H1 (cell line): ENCODE data around the gene AP2A2. TPM values are rescaled to one million over a fixed set of nuclear protein-coding genes. Genes with fewer than 3 reads are reported as not detected.

Source experiments
- CTCF ChIA-PET: fragments of 300-600 bp; sonication (Branson Sonifier 250); formaldehyde crosslinking; loops from one replicate; lab custom pipeline; 2021; ENCODE audit not compliant: partially characterized antibody; lab: Charles Lee
- POLR2A ChIA-PET: fragments of 300-600 bp; sonication (Branson Sonifier 250); formaldehyde crosslinking; loops from one replicate; lab custom pipeline; 2021; ENCODE audit warnings: inconsistent platforms; ENCODE audit not compliant: partially characterized antibody; lab: Charles Lee
- DNase-seq, 2 experiments: peaks; one replicate each; pipeline versions ENCODE4 v3.0.0 to v3.0.0-alpha.2; 2010 to 2022; ENCODE audit warnings: low spot score in 2 of 2, low read depth in 1 of 2, mixed read lengths in 1 of 2
- FAIRE-seq: peaks from 2 replicates; lab custom pipeline; 2011; peaks lifted over from hg19 to GRCh38; lab: Jason Lieb, UNC
- H2AFZ ChIP-seq: 2 replicates; pipeline ENCODE4 v1.8.1; 2012; ENCODE audit warnings: low read length, inconsistent platforms
- H2AK5ac ChIP-seq: 2 replicates; pipeline ENCODE4 v1.6.1; 2013; ENCODE audit warnings: low read depth, low read length
- H2BK120ac ChIP-seq: replicated peaks from 2 replicates; pipeline ENCODE3; 2013; ENCODE audit warnings: low read depth, low read length, inconsistent platforms
- H2BK12ac ChIP-seq: 2 replicates; pipeline ENCODE4 v1.6.1; 2013; ENCODE audit warnings: low read depth, low read length
- H2BK15ac ChIP-seq: 2 replicates; pipeline ENCODE4 v1.6.1; 2013; ENCODE audit warnings: low read length
- H2BK20ac ChIP-seq: 2 replicates; pipeline ENCODE4 v1.6.1; 2013; ENCODE audit warnings: low read length
- H2BK5ac ChIP-seq: 2 replicates; pipeline ENCODE4 v1.6.1; 2013; ENCODE audit warnings: low read depth, low read length
- H3K14ac ChIP-seq: 2 replicates; pipeline ENCODE4 v1.6.1; 2013; ENCODE audit warnings: inconsistent platforms; ENCODE audit not compliant: insufficient read length
- H3K18ac ChIP-seq: 2 replicates; pipeline ENCODE4 v1.6.1; 2013; ENCODE audit warnings: low read length; ENCODE audit errors: extremely low read depth
- H3K23ac ChIP-seq: 2 replicates; pipeline ENCODE4 v1.6.1; 2013; ENCODE audit warnings: inconsistent platforms; ENCODE audit not compliant: insufficient read length
- H3K23me2 ChIP-seq: 2 replicates; pipeline ENCODE4 v1.6.1; 2013; ENCODE audit warnings: low read depth, low read length
- H3K27ac ChIP-seq: 2 replicates; pipeline ENCODE4 v1.6.1; 2011; ENCODE audit warnings: low read depth, low read length, inconsistent platforms
- H3K27me3 ChIP-seq, 4 experiments: replicated peaks in 1 of 4; 1 replicate in 1 of 4; 2 replicates in 3 of 4; pipeline versions ENCODE4 v1.6.1 to v1.8.1; 2011 to 2013; ENCODE audit warnings: low read length in 3 of 4, mild to moderate bottlenecking in 3 of 4, inconsistent platforms in 2 of 4, mixed read lengths in 2 of 4, moderate library complexity in 1 of 4; ENCODE audit not compliant: control insufficient read depth in 3 of 4, insufficient read depth in 3 of 4; ENCODE audit errors: extremely low read depth in 1 of 4
- H3K36me3 ChIP-seq, 4 experiments: 2 replicates each; pipeline versions ENCODE4 v1.6.1 to v1.8.1; 2011 to 2013; ENCODE audit warnings: mild to moderate bottlenecking in 4 of 4, low read length in 3 of 4, moderate library complexity in 2 of 4, control low read depth in 1 of 4, inconsistent platforms in 1 of 4; ENCODE audit not compliant: insufficient read depth in 4 of 4, control insufficient read depth in 2 of 4
- H3K4ac ChIP-seq: replicated peaks from 2 replicates; pipeline ENCODE3; 2013; ENCODE audit warnings: low read length, low read depth, mixed read lengths, inconsistent platforms; ENCODE audit not compliant: insufficient read length
- H3K4me1 ChIP-seq, 4 experiments: replicated peaks in 1 of 4; 1 replicate in 1 of 4; 2 replicates in 3 of 4; pipeline versions ENCODE4 v1.6.1 to v1.8.1; 2011 to 2013; ENCODE audit warnings: low read length in 3 of 4, inconsistent platforms in 2 of 4, mixed read lengths in 1 of 4; ENCODE audit not compliant: insufficient read depth in 4 of 4, control insufficient read depth in 3 of 4
- H3K4me2 ChIP-seq, 2 experiments: 2 replicates each; pipeline versions ENCODE4 v1.6.1 to v1.8.1; 2011 to 2013; ENCODE audit warnings: low read depth in 2 of 2, low read length in 2 of 2, control low read depth in 1 of 2, inconsistent platforms in 1 of 2, mild to moderate bottlenecking in 1 of 2; ENCODE audit not compliant: insufficient read depth in 1 of 2
- H3K4me3 ChIP-seq, 4 experiments: fragments of 200-600, 300-600 bp in 1 of 4; sonication (generic), shearing (Covaris generic), sonication (Bioruptor Twin) in 1 of 4; 2 replicates each; pipeline versions ENCODE4 v1.5.1 to v1.8.1; 2011 to 2016; ENCODE audit warnings: low read length in 4 of 4, low read depth in 3 of 4, control low read depth in 2 of 4, inconsistent platforms in 2 of 4, mild to moderate bottlenecking in 2 of 4, mixed read lengths in 1 of 4, moderate library complexity in 1 of 4; ENCODE audit not compliant: insufficient read depth in 2 of 4; ENCODE audit errors: extremely low read depth in 1 of 4
- H3K56ac ChIP-seq: replicated peaks from 2 replicates; pipeline ENCODE3; 2013; ENCODE audit warnings: low read depth, mild to moderate bottlenecking, mixed read lengths, low read length, inconsistent platforms; ENCODE audit not compliant: insufficient read length
- H3K79me1 ChIP-seq: 2 replicates; pipeline ENCODE4 v1.6.1; 2013; ENCODE audit warnings: low read depth, low read length, control low read depth
- H3K79me2 ChIP-seq, 2 experiments: 2 replicates each; pipeline versions ENCODE4 v1.6.1 to v1.8.1; 2012 to 2013; ENCODE audit warnings: low read length in 2 of 2, mild to moderate bottlenecking in 2 of 2, inconsistent platforms in 1 of 2; ENCODE audit not compliant: insufficient read depth in 2 of 2, control insufficient read depth in 1 of 2
- H3K9ac ChIP-seq, 4 experiments: replicated peaks in 1 of 4; 1 replicate in 1 of 4; 2 replicates in 3 of 4; pipeline versions ENCODE4 v1.6.1 to v1.8.1; 2011 to 2013; ENCODE audit warnings: low read depth in 3 of 4, low read length in 3 of 4, control low read depth in 2 of 4, mild to moderate bottlenecking in 2 of 4, moderate library complexity in 2 of 4, inconsistent platforms in 1 of 4; ENCODE audit errors: extremely low read depth in 1 of 4
- H3K9me3 ChIP-seq, 2 experiments: 2 replicates each; pipeline versions ENCODE4 v1.6.1 to v1.8.1; 2012 to 2013; ENCODE audit warnings: mild to moderate bottlenecking in 2 of 2, moderate library complexity in 2 of 2, control low read depth in 1 of 2, inconsistent platforms in 1 of 2, low read depth in 1 of 2, low read length in 1 of 2, mixed read lengths in 1 of 2; ENCODE audit not compliant: insufficient read depth in 2 of 2
- H4K20me1 ChIP-seq, 2 experiments: replicated peaks in 1 of 2; 2 replicates each; pipeline versions ENCODE3 to v1.8.1; 2011 to 2013; ENCODE audit warnings: inconsistent platforms in 2 of 2, low read length in 2 of 2, mild to moderate bottlenecking in 1 of 2; ENCODE audit not compliant: insufficient read depth in 2 of 2, control insufficient read depth in 1 of 2
- H4K5ac ChIP-seq: 2 replicates; pipeline ENCODE4 v1.6.1; 2013; ENCODE audit warnings: low read length, low read depth, mixed read lengths, inconsistent platforms; ENCODE audit not compliant: insufficient read length
- H4K8ac ChIP-seq: 2 replicates; pipeline ENCODE4 v1.8.0; 2013; ENCODE audit warnings: mild to moderate bottlenecking, moderate library complexity, low read length, inconsistent platforms; ENCODE audit not compliant: insufficient read depth; ENCODE audit errors: extremely low read depth
- H4K91ac ChIP-seq: replicated peaks from 2 replicates; pipeline ENCODE3; 2013; ENCODE audit warnings: low read length, mixed read lengths, inconsistent platforms; ENCODE audit not compliant: insufficient read length
- ASH2L ChIP-seq: fragments of 200-600, 300-600 bp; sonication (generic); IDR thresholded peaks from one replicate; pipeline ENCODE4 v1.7.1; 2017; ENCODE audit warnings: low read length
- BCL11A ChIP-seq, 2 experiments: IDR thresholded peaks; one replicate each; pipeline ENCODE4 v1.6.1; 2011; ENCODE audit warnings: low read depth in 2 of 2, low read length in 2 of 2, mild to moderate bottlenecking in 2 of 2
- CREB1 ChIP-seq: IDR thresholded peaks from 2 replicates; pipeline ENCODE4 v1.6.1; 2012; ENCODE audit warnings: inconsistent platforms
- CTBP2 ChIP-seq: IDR thresholded peaks from 2 replicates; pipeline ENCODE4 v1.7.0; 2011; ENCODE audit warnings: borderline replicate concordance, mild to moderate bottlenecking, moderate library complexity, mixed read lengths, low read length; ENCODE audit not compliant: insufficient read depth, insufficient read length
- FOSL1 ChIP-seq: IDR thresholded peaks from 2 replicates; pipeline ENCODE4 v1.6.1; 2011; ENCODE audit warnings: mild to moderate bottlenecking, low read depth, low read length, moderate library complexity; ENCODE audit not compliant: insufficient read depth
- HDAC2 ChIP-seq, 2 experiments: fragments of 300-600 bp in 1 of 2; sonication (generic) in 1 of 2; IDR thresholded peaks; 2 replicates each; pipeline ENCODE4 v1.6.1; 2011 to 2012; ENCODE audit warnings: low read depth in 2 of 2, low read length in 2 of 2, mild to moderate bottlenecking in 2 of 2, moderate library complexity in 2 of 2, borderline replicate concordance in 1 of 2, inconsistent platforms in 1 of 2
- NANOG ChIP-seq: IDR thresholded peaks from 2 replicates; pipeline ENCODE4 v1.6.1; 2011; ENCODE audit warnings: low read length, low read depth, mild to moderate bottlenecking, inconsistent platforms; ENCODE audit not compliant: insufficient read depth, poor library complexity, severe bottlenecking
- RAD21 ChIP-seq, 2 experiments: IDR thresholded peaks in 1 of 2; conservative IDR thresholded peaks in 1 of 2; 2 replicates each; pipeline ENCODE4 v1.6.1; 2011; ENCODE audit warnings: low read depth in 2 of 2, low read length in 2 of 2, improper control_type of control experiment in 1 of 2, inconsistent platforms in 1 of 2, mild to moderate bottlenecking in 1 of 2, moderate library complexity in 1 of 2
- RNF2 ChIP-seq: fragments of 200-900, 300-1000 bp; sonication (generic); IDR thresholded peaks from 2 replicates; pipeline ENCODE4 v1.7.1; 2016; ENCODE audit warnings: borderline replicate concordance, low read depth, mild to moderate bottlenecking, antibody characterized with exemption, low read length; ENCODE audit not compliant: poor library complexity, severe bottlenecking; ENCODE audit errors: missing control alignments
- SIN3A ChIP-seq, 2 experiments: IDR thresholded peaks in 1 of 2; conservative IDR thresholded peaks in 1 of 2; 2 replicates each; pipeline ENCODE4 v1.6.1; 2011 to 2012; ENCODE audit warnings: low read length in 2 of 2, improper control_type of control experiment in 1 of 2, low read depth in 1 of 2, mild to moderate bottlenecking in 1 of 2
- SP2 ChIP-seq: IDR thresholded peaks from 2 replicates; pipeline ENCODE4 v1.6.1; 2012; ENCODE audit warnings: mild to moderate bottlenecking, low read length, inconsistent platforms
- WGBS, 2 experiments: shearing (Covaris generic) in 1 of 2; methylation state at CpG; one replicate each; pipeline versions ENCODE4 v1.1.6 to v1.1.7; 2013 to 2015; ENCODE audit warnings: low lambda C conversion rate in 2 of 2, mixed read lengths in 2 of 2, inconsistent platforms in 1 of 2, low coverage in 1 of 2, missing lambda C conversion rate in 1 of 2; ENCODE audit not compliant: insufficient replicate concordance in 2 of 2, insufficient coverage in 1 of 2, insufficient read length in 1 of 2; ENCODE audit errors: extremely low coverage in 1 of 2, missing lambda C conversion rate in 1 of 2; 5-methylcytosine and 5-hydroxymethylcytosine counted together
- polyA plus RNA-seq, 7 experiments: library from polyadenylated mRNA; depleted of rRNA in 3 of 7; stranded (reverse) in 5 of 7; unstranded in 2 of 7; fragments of >200 nt in 5 of 7; fragments of 200-250 nt in 2 of 7; gene quantifications; 1 replicate in 5 of 7; 2 replicates in 1 of 7; 4 replicates in 1 of 7; pipeline versions ENCODE4 v1.2.1 to v1.2.3, GENCODE V29; 2011 to 2013; ENCODE audit warnings: missing spikeins in 2 of 7, mixed read lengths in 2 of 7
- total RNA-seq: library from RNA; stranded (reverse); fragmentation: NEBNext Ultra II Directional; extraction: Animal tissue kit (Norgen Biotek cat#: 25700); gene quantifications from 2 replicates; pipeline ENCODE4 v1.2.1, GENCODE V29; 2021

Gene AP2A2
- total and polyA plus RNA-seq, 2 of the 8 experiments (the other 6 are each of a cell fraction or from before 2014, with no cell fraction given), result 50.0 to 65.0 TPM

DNA sequence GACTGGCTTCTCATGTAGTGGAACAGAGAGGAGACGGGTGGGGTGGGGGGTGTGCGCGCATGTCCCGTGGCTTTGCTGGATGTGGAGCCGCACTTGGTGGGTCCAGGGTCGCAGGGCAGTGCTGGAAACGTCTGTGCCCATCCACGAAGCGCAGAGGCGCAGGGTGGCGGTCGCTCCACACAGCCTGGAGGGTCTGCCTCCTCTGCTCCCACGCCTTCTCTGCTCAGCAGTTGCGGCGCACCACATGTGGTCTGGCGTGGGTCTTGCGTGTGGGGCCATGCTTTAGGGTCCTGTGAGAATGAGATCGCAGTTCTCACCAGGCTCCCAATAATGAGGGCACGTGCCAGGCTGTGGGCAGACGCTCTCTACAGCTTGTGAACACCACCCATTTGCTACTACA is 60.2 kb downstream of the AP2A2 start:
- WGBS, 2 experiments, result 96% methylated on average over 20 of the region's 20 CpGs; no CpG with 5 or more reads in 1 of the 2 experiments
- H3K18ac ChIP-seq, result no peak overlapping the region
- H4K20me1 ChIP-seq, result peaks cover 0 to 9% of the 10 kb centered on the region in 2 experiments
- no peaks in the 10 kb centered on the region for H3K9me3 ChIP-seq
- no peak overlapping the region for H2AK5ac ChIP-seq
- no peak overlapping the region for H3K14ac ChIP-seq
- CTCF ChIA-PET, result no interaction called here
- no peaks in the 10 kb centered on the region for H3K79me1 ChIP-seq
- H2BK12ac ChIP-seq, result no peak overlapping the region
- DNase-seq (no peak), FAIRE-seq (no peak)
- H3K4me3 ChIP-seq, result no peak overlapping the region
- H2AFZ ChIP-seq, result no peak overlapping the region
- H3K79me2 ChIP-seq, result no peaks in the 10 kb centered on the region; a peak in 2 of 4 replicates
- H3K23ac ChIP-seq, result no peak overlapping the region
- no peak overlapping the region; the same call in 1 of the 2 replicates for H4K8ac ChIP-seq
- no peaks in the 10 kb centered on the region for H3K23me2 ChIP-seq
- H2BK120ac ChIP-seq, result no peak overlapping the region
- no peak overlapping the region; the same call in 1 of the 2 replicates for H2BK5ac ChIP-seq
- H3K27me3 ChIP-seq, result no peaks in the 10 kb centered on the region
- no peak overlapping the region for H3K4ac ChIP-seq
- H3K4me1 ChIP-seq, result no peaks in the 10 kb centered on the region; a peak in 1 of 7 replicates
- H3K9ac ChIP-seq, result no peak overlapping the region
- no peak overlapping the region for H4K91ac ChIP-seq
- no peak overlapping the region for H3K56ac ChIP-seq
- H3K27ac ChIP-seq, result no peak overlapping the region
- no peak overlapping the region for H3K4me2 ChIP-seq
- H2BK20ac ChIP-seq, result no peak overlapping the region
- no peak overlapping the region for H4K5ac ChIP-seq
- no peak overlapping the region for H2BK15ac ChIP-seq
- H3K36me3 ChIP-seq, result peaks cover 14 to 55% (median 43%) of the 10 kb centered on the region in 4 experiments
- POLR2A ChIA-PET, result no interaction called here
- TF ChIP-seq NANOG (no peak), HDAC2 (IDR thresholded peaks at IDR 0.05; ENCODE audit: borderline replicate concordance in 1 of 2, low read depth in 2 of 2, low read length in 2 of 2) (no peak), RAD21 (IDR thresholded peaks at IDR 0.05 in 1 of 2, conservative IDR thresholded peaks at IDR 0.05 in 1 of 2; ENCODE audit: low read depth in 2 of 2, low read length in 2 of 2) (no peak), CREB1 (no peak), SP2 (no peak), BCL11A (IDR thresholded peaks at IDR 0.05; ENCODE audit: low read depth in 2 of 2, low read length in 2 of 2) (no peak), SIN3A (conservative IDR thresholded peaks at IDR 0.05 in 1 of 2, IDR thresholded peaks at IDR 0.05 in 1 of 2; ENCODE audit: low read depth in 1 of 2, low read length in 2 of 2) (no peak), RNF2 (no peak), ASH2L (no peak), CTBP2 (no peak), FOSL1 (no peak)
